ENCODE data around the gene TDRD7. TPM values are rescaled to one million over a fixed set of nuclear protein-coding genes. Genes with fewer than 3 reads are reported as not detected.

TDRD7 gene
- total and polyA plus RNA-seq, 2 of the 13 experiments (the other 11 are each of a cell fraction or from before 2014, with no cell fraction given) = 9.8 to 15.5 TPM

- TF ChIP-seq THYN1 (CRISPR knock-in tag; IDR thresholded peaks at IDR 0.05; ENCODE audit: borderline replicate concordance, low read depth) (no peak), SPEN (CRISPR knock-in tag; IDR thresholded peaks at IDR 0.05; ENCODE audit: low read depth) (no peak), ELF3 (CRISPR knock-in tag; IDR thresholded peaks at IDR 0.05) (no peak), SIN3A (IDR thresholded peaks at IDR 0.05; ENCODE audit: borderline replicate concordance, low read depth, low read length) (peak; percentile 17; the same call in 1 of the 2 replicates), CREBL2 (CRISPR knock-in tag; IDR thresholded peaks at IDR 0.05; ENCODE audit: borderline replicate concordance) (no peak), ZNF550 (CRISPR knock-in tag; IDR thresholded peaks at IDR 0.05; ENCODE audit: borderline replicate concordance) (no peak), THAP8 (CRISPR knock-in tag; IDR thresholded peaks at IDR 0.05; ENCODE audit: borderline replicate concordance) (no peak), ZFX (CRISPR knock-in tag; IDR thresholded peaks at IDR 0.05; ENCODE audit: low read depth) (peak; percentile 8; the same call in 1 of the 2 replicates), FOXO1 (CRISPR knock-in tag; IDR thresholded peaks at IDR 0.05) (no peak), ZNF234 (CRISPR knock-in tag; conservative IDR thresholded peaks at IDR 0.05) (no peak), STAG1 (CRISPR knock-in tag; IDR thresholded peaks at IDR 0.05) (no peak), ZBTB43 (CRISPR knock-in tag; conservative IDR thresholded peaks at IDR 0.05) (no peak), GFI1 (CRISPR knock-in tag; IDR thresholded peaks at IDR 0.05; ENCODE audit: borderline replicate concordance) (no peak), HNF1A (IDR thresholded peaks at IDR 0.05; ENCODE audit: low read depth) (no peak), HNF1A (CRISPR knock-in tag; IDR thresholded peaks at IDR 0.05; ENCODE audit: borderline replicate concordance) (no peak), ZNF788 (CRISPR knock-in tag; IDR thresholded peaks at IDR 0.05; ENCODE audit: borderline replicate concordance) (no peak), ZNF569 (CRISPR knock-in tag; IDR thresholded peaks at IDR 0.05; ENCODE audit: borderline replicate concordance) (no peak), AGO2 (optimal IDR thresholded peaks at IDR 0.05; ENCODE audit: low read depth, low read length) (peak; percentile 29), SP140L (CRISPR knock-in tag; IDR thresholded peaks at IDR 0.05; ENCODE audit: borderline replicate concordance) (no peak), RFX5 (IDR thresholded peaks at IDR 0.05; ENCODE audit: low read depth, low read length) (no peak), ATF7-NPFF (CRISPR knock-in tag; IDR thresholded peaks at IDR 0.05; ENCODE audit: low read depth) (no peak), RFXAP (CRISPR knock-in tag; IDR thresholded peaks at IDR 0.05; ENCODE audit: borderline replicate concordance) (no peak)
These were observed 24.4 kb upstream of the TDRD7 start (continued) for GRCh38 chr9:97387504-97387886.

Data from HepG2 (cell line).